Cardiac fibroblast (primary cell): ENCODE measurements around the gene MS4A18.
"Not testable (repeated sequence)": the region's sequence is repeated elsewhere in the genome, so short reads cannot be mapped to it uniquely, and the experiment has no call there.

Experiments used
- DNase-seq, 2 donors: peaks; one replicate each; pipeline versions ENCODE4 v3.0.0 to v3.0.0-alpha.2; 2010; ENCODE audit warnings: low read depth in 2 of 2
- H3K4me3 ChIP-seq, 2 donors: replicated peaks in 1 of 2; 1 replicate in 1 of 2; 2 replicates in 1 of 2; pipeline ENCODE4 v1.5.1; 2011; ENCODE audit warnings: low read depth in 2 of 2, low read length in 2 of 2, mild to moderate bottlenecking in 2 of 2, moderate library complexity in 1 of 2
- TF ChIP-seq, protein P1 (sequence below): IDR thresholded peaks from one replicate; pipeline ENCODE4 v1.5.1; 2011; ENCODE audit warnings: low read depth, mild to moderate bottlenecking, low read length, inconsistent platforms

The MS4A18 gene

DNA sequence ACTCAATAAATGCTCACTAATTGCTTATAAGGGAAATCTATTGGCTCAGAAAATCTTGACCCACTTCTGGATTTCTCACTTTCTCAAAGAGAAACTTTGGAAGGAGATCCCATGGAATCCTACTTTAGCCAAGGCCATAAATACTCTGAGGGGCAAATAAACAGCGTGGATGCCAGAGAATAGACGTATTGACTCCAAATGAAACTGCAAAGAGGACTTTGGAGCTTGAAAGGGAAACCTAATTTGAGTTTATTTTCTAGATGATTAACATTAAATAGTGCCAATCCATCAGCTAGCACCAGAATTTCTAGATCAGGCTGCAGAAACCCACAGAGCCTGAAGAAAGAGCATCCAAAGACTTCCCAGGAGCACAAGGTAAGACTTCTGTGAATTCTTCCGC lies at the start of gene MS4A18:
MS4A18 (plus strand) TSS at position 301 of the 400 bp plus-strand sequence.
- no peak for DNase-seq
- TF ChIP-seq, protein P1, sequence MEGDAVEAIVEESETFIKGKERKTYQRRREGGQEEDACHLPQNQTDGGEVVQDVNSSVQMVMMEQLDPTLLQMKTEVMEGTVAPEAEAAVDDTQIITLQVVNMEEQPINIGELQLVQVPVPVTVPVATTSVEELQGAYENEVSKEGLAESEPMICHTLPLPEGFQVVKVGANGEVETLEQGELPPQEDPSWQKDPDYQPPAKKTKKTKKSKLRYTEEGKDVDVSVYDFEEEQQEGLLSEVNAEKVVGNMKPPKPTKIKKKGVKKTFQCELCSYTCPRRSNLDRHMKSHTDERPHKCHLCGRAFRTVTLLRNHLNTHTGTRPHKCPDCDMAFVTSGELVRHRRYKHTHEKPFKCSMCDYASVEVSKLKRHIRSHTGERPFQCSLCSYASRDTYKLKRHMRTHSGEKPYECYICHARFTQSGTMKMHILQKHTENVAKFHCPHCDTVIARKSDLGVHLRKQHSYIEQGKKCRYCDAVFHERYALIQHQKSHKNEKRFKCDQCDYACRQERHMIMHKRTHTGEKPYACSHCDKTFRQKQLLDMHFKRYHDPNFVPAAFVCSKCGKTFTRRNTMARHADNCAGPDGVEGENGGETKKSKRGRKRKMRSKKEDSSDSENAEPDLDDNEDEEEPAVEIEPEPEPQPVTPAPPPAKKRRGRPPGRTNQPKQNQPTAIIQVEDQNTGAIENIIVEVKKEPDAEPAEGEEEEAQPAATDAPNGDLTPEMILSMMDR, result no peak
- no peak within 1 kb of the TSS for H3K4me3 ChIP-seq

DNA sequence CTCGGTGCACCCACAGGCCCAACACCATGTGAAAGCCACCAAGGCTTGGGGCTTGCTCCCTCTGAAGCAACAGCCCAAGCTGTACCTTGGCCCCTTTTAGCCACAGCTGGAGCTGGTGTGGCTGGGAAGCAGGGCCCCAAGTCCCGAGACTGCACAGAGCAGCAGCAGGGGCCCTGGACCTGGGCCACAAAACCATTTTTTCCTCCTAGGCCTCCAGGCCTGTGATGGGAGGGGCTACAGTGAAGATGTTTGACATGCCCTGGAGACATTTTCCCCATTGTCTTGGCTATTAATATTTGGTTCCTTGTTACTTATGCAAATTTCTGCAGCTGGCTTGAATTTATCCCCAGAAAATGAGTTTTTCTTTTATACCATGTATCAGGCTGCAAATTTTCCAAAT lies 46.3 kb upstream of the MS4A18 start:
- not testable (repeated sequence) for H3K4me3 ChIP-seq, DNase-seq

GRCh38 chr11:60679879-60680278 lies 44.6 kb upstream of the MS4A18 start:
- TF ChIP-seq, protein P1, result no peak
- H3K4me3 ChIP-seq, result no peak overlapping the region
- no peak for DNase-seq

DNA sequence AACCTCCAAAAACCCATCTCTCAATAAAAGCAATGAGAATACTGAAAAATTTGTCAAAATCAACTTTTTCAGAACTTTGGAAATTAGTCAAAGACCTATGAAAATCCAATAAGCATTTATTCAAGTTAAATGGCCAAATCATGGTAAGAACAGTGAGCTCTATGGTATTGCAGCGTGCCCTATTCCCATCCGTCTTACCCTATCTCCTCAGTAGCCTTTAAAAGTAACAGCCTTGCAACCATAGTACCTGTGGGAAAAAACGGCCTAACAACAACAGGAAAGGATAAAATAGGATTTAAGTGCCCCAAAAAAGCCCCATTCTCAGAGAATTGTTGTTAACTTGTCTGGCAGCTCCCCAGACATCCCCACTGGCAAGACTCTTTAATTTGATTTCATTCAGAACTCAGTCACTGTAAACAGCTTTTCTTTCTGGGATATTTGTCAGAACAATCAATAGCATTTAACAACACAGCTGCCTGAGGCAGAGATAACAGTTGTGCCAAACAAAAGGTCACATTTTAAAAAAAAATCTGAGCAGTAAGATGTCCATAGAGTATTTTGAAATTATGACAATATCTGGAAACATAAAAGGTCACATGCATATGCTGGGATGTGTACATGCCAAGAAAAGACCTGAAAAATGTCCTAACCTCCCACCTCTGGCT lies 43.9 kb upstream of the MS4A18 start:
- no peak overlapping the region for H3K4me3 ChIP-seq
- no peak for DNase-seq
- TF ChIP-seq, protein P1, result no peak

- DNase-seq, result not testable (repeated sequence)
These were observed 40.0 kb upstream of the MS4A18 start for GRCh38 chr11:60684541-60684848.

GRCh38 chr11:60691661-60692060 lies 32.9 kb upstream of the MS4A18 start:
- TF ChIP-seq, protein P1, result no peak
- DNase-seq, result no peak
- H3K4me3 ChIP-seq, result no peak overlapping the region

More at GRCh38 chr11:60684541-60684848, 40.0 kb upstream of the MS4A18 start:
- not testable (repeated sequence) for H3K4me3 ChIP-seq

DNA sequence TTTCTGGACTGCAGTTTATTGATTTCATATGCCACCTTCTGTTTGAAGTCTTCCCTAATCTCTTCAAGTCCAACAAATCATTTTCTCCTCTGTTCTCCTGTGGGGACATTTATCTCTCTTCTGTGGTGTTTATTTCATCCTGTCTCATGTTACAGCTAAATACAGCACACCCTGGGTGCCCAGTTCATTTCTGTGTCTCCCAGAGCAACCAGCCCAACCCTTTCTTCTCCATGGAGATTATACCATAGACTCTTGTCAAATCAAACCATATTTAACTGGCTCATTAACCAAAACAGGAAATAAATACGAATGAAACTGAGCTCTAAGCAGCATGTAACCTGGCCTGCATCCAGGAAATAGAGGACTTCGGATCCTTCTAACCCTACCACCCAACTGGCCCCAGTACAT lies 25.2 kb upstream of the MS4A18 start, which contains the start of gene MS4A8:
MS4A8 (plus strand) TSS at position 329 of the 408 bp plus-strand sequence. CDS start 1,249 bp downstream, outside the sequence.
- no peak within 1 kb of the TSS for H3K4me3 ChIP-seq
- DNase-seq, result no peak
- TF ChIP-seq, protein P1, result no peak

DNA sequence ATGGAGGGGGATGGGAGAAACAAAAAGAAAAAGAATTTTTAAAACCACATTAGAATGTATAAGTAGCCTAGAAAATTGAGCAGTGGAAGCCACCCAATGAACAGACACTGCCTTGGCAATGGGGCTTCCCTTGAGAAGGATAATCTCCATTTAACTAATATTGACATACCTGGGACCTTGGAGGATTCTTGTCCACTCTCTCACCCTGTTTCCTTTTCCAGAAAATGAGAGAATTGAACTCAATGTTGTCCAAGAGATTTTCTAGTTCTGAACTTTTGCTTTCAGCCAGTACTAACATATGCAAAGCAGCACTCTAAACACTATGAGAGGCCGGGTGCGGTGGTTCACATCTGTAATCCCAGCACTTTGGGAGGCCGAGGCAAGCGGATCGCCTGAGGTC lies 24.6 kb upstream of the MS4A18 start:
- TF ChIP-seq, protein P1, result no peak

More for the DNA sequence above, 24.6 kb upstream of the MS4A18 start:
- DNase-seq, result no peak
- H3K4me3 ChIP-seq, result no peak overlapping the region
